HFFc6 (cell line): ENCODE data around the gene ACSL3. TPM values are rescaled to one million over a fixed set of nuclear protein-coding genes. Genes with fewer than 3 reads are reported as not detected.

Experiments
- DNase-seq: peaks from one replicate; pipeline ENCODE4 v3.0.0-alpha.2; 2018
- H3K27ac Mint-ChIP-seq: 2 replicates; pipeline ENCODE4 v1.8.0; 2020; ENCODE audit warnings: mild to moderate bottlenecking, mixed read lengths
- H3K27me3 Mint-ChIP-seq: 2 replicates; pipeline ENCODE4 v1.8.0; 2021; ENCODE audit warnings: mild to moderate bottlenecking, moderate library complexity, mixed read lengths; ENCODE audit not compliant: insufficient read depth
- H3K36me3 Mint-ChIP-seq: 2 replicates; pipeline ENCODE4 v1.8.0; 2021; ENCODE audit warnings: low read depth, mixed read lengths
- H3K4me1 Mint-ChIP-seq: 2 replicates; pipeline ENCODE4 v1.8.0; 2020; ENCODE audit warnings: low read depth, mixed read lengths
- H3K4me3 Mint-ChIP-seq: 2 replicates; pipeline ENCODE4 v1.8.0; 2020; ENCODE audit warnings: mild to moderate bottlenecking, moderate library complexity, mixed read lengths
- H3K9me3 Mint-ChIP-seq: 2 replicates; pipeline ENCODE4 v1.8.0; 2020; ENCODE audit warnings: mild to moderate bottlenecking, mixed read lengths
- total RNA-seq, 6 experiments: library from RNA; stranded (reverse); fragmentation: NEBNext Ultra II Directional; extraction: Animal tissue kit (Norgen Biotek cat#: 25700); gene quantifications; 2 replicates in 1 of 6; 3 replicates in 5 of 6; pipeline ENCODE4 v1.2.3, GENCODE V29; 2021
- TF ChIP-seq, protein P1 (sequence below): fragments of 200-600 bp; sonication (generic); IDR thresholded peaks from 2 replicates; pipeline ENCODE4 v1.5.0; 2021; ENCODE audit warnings: antibody characterized with exemption, mild to moderate bottlenecking

Gene ACSL3
- total RNA-seq, 6 experiments from 2014 or later, result 64.5 to 119 (median 87.8) TPM

- H3K27me3 Mint-ChIP-seq, result no peaks in the 10 kb centered on the region; the same call in none of the 2 replicates
- DNase-seq, result no peak
- H3K4me3 Mint-ChIP-seq, result no peak overlapping the region
- H3K36me3 Mint-ChIP-seq, result no peaks in the 10 kb centered on the region
- peaks cover 14% of the 10 kb centered on the region for H3K4me1 Mint-ChIP-seq
- no peaks in the 10 kb centered on the region for H3K9me3 Mint-ChIP-seq
- H3K27ac Mint-ChIP-seq, result no peak overlapping the region
- TF ChIP-seq, protein P1, sequence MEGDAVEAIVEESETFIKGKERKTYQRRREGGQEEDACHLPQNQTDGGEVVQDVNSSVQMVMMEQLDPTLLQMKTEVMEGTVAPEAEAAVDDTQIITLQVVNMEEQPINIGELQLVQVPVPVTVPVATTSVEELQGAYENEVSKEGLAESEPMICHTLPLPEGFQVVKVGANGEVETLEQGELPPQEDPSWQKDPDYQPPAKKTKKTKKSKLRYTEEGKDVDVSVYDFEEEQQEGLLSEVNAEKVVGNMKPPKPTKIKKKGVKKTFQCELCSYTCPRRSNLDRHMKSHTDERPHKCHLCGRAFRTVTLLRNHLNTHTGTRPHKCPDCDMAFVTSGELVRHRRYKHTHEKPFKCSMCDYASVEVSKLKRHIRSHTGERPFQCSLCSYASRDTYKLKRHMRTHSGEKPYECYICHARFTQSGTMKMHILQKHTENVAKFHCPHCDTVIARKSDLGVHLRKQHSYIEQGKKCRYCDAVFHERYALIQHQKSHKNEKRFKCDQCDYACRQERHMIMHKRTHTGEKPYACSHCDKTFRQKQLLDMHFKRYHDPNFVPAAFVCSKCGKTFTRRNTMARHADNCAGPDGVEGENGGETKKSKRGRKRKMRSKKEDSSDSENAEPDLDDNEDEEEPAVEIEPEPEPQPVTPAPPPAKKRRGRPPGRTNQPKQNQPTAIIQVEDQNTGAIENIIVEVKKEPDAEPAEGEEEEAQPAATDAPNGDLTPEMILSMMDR, result no peak
Observed at GRCh38 chr2:222976521-222977061, 115.8 kb downstream of the ACSL3 start.

GRCh38 chr2:222977121-222977520 is 116.3 kb downstream of the ACSL3 start:
- DNase-seq, result no peak
- H3K27me3 Mint-ChIP-seq, result no peaks in the 10 kb centered on the region; the same call in none of the 2 replicates
- no peaks in the 10 kb centered on the region for H3K36me3 Mint-ChIP-seq
- TF ChIP-seq, protein P1, result no peak
- no peaks in the 10 kb centered on the region for H3K9me3 Mint-ChIP-seq
- H3K4me3 Mint-ChIP-seq, result no peak overlapping the region
- H3K4me1 Mint-ChIP-seq, result peaks cover 17% of the 10 kb centered on the region
- no peak overlapping the region for H3K27ac Mint-ChIP-seq

- TF ChIP-seq, protein P1, result no peak
- Mint-ChIP-seq H3K4me3 (no peak overlapping the region), H3K36me3 (no peaks in the 10 kb centered on the region), H3K4me1 (peaks cover 26% of the 10 kb centered on the region), H3K9me3 (no peaks in the 10 kb centered on the region), H3K27ac (no peak overlapping the region), H3K27me3 (no peaks in the 10 kb centered on the region; the same call in none of the 2 replicates)
- no peak for DNase-seq
Observed at GRCh38 chr2:222978850-222979249, 118.0 kb downstream of the ACSL3 start.

DNA sequence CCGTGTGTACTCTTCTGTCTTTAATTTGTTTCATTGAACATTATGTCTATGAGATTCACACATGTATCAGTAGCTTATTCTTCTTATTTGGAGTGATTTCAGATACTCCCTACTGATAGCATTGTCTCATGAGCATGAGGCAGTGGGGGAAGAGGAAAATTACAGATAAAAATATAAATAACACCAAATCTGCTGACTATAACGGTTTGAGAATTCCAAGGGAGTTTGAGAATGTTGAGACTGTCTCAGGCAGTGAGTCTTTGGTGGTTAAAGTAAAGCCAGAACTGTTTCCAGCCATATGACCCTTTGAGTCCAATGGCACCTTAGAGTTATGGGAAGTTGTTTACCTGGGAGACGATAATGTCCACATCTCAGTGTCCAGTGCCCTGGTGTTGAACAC is 118.6 kb downstream of the ACSL3 start:
- H3K9me3 Mint-ChIP-seq, result no peaks in the 10 kb centered on the region
- no peak for DNase-seq
- TF ChIP-seq, protein P1, result no peak
- no peaks in the 10 kb centered on the region; the same call in none of the 2 replicates for H3K27me3 Mint-ChIP-seq
- no peaks in the 10 kb centered on the region; the same call in 1 of the 2 replicates for H3K36me3 Mint-ChIP-seq
- H3K4me1 Mint-ChIP-seq, result peaks cover 26% of the 10 kb centered on the region
- no peak overlapping the region for H3K27ac Mint-ChIP-seq
- no peak overlapping the region for H3K4me3 Mint-ChIP-seq

- H3K36me3 Mint-ChIP-seq, result peaks cover 10% of the 10 kb centered on the region
- H3K4me1 Mint-ChIP-seq, result peaks cover 26% of the 10 kb centered on the region
Observed at GRCh38 chr2:222982010-222982908, 121.4 kb downstream of the ACSL3 start.

More at GRCh38 chr2:222982010-222982908, 121.4 kb downstream of the ACSL3 start:
- TF ChIP-seq, protein P1, result peak; percentile 81
- Mint-ChIP-seq H3K27me3 (no peaks in the 10 kb centered on the region; the same call in 1 of the 2 replicates), H3K9me3 (peaks cover 11% of the 10 kb centered on the region), H3K27ac (peak overlapping the region; percentile 31), H3K4me3 (no peak overlapping the region)
- DNase-seq, result peak; percentile 86
